GM18511 (cell line): Measurements from ENCODE around the gene PTGDS.

Source experiments
- ATAC-seq: cut with Tn5 transposase; IDR thresholded peaks from one replicate; pipeline ENCODE4 v1.9.1; 2021; ENCODE audit warnings: mild to moderate bottlenecking, moderate library complexity; ENCODE audit not compliant: unreplicated experiment

PTGDS gene

DNA sequence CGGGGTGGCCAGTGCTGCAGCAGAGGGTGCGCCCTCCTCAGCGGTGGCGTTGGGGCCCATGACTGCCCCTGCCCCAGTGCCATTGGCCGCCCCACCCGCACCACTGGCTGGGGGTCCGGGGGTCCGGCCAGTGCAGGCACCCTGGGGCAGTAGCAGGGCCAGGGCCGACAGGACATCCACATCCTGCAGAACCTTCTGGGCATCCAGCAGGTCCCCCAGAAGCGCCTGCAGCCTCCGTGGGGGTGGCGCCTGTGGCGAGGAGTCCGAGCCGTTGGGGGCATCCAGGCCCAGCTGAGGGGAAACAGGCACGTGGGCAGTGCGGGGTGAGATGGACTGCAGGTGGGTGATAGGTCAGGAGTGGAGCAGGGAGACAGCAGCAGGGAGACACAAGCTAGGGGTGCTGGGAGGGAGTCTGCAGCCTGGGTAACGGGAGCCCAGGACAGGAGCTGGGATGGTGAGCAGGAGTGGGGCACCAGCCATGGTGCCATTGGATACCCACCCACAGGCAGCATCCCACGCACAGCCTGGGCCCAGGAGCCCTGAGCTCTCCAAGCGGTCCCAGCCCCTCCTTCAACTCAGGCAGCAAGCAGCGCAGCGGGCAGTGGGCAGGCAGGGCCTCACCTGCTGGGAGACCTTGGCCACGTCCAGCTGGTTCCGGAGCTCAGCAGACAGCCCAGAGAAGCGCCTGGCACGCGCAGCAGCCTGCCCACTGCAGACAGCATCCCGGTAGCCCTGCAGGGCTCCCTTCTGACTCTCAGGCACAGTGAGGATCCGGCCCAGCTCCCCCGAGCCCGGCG, 43.7 kb downstream of the PTGDS start:
- ATAC-seq = no peak

DNA sequence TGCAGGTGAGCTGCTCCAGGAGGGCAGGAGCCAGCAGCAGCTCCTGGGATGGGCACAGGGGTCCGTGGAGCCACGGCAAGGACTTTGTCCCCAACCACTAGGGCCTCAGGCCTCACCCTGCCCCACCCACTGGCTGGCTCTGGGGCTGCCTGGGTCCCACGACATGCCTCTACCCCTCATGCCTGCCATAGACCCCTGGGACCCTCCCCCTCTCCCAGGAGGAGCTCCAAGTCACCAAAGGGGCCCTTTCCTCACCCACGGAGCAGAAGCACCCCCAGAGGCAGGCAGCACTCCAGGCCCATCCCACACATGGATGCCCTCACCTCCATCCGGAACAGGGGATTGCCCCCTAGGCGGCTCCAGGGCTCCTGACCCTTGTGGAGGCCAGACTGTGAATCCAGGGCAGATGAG, 44.3 kb downstream of the PTGDS start:
- ATAC-seq = no peak

DNA sequence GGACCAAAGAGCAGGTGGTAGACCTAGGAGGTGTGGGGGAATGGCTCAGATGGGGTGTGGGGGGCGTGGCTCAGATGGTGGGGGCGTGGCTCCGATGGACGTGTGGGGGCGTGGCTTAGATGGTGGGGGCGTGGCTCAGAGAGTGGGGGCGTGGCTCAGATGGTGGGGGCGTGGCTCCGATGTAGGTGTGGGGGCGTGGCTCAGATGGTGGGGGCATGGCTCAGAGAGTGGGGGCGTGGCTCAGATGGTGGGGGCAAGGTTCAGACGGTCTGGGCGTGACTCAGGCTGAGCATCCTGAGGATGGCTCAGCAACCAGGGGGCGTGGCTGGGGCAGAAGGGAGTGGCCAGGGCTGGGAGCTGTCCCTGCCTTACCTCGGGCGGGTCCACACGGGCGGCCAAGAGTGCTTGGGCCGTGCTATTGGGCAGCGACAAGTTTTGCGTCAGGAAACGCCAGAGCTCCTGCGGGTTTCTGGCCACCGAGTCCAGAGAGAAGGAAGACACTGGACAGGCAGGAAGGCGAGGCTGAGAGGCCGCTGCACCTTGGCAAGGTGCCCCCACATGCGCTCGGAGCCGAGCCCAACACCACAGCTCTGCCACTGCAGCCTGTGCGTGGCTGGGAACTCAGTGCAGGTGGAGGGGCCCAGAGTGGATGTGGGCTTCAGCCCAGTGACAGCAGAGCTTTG, 44.8 kb downstream of the PTGDS start:
- ATAC-seq = no peak

DNA sequence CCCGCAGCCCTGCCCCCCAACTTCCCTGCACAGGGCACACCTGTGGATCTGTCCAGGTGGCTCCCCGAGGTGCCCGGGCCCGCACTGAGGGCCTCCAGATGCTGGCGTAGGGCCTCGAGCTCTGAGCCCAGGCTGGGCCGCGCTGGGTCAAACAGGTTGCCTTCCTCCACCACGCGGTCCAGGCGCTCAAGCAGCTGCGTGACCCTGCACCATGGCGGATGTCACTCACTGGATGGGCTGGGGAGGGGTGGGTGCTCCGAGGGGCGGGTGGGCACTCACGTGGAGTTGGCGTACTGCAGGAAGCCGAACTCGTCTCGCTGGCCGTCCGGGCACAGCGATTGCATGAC, 45.3 kb downstream of the PTGDS start:
- no peak for ATAC-seq

DNA sequence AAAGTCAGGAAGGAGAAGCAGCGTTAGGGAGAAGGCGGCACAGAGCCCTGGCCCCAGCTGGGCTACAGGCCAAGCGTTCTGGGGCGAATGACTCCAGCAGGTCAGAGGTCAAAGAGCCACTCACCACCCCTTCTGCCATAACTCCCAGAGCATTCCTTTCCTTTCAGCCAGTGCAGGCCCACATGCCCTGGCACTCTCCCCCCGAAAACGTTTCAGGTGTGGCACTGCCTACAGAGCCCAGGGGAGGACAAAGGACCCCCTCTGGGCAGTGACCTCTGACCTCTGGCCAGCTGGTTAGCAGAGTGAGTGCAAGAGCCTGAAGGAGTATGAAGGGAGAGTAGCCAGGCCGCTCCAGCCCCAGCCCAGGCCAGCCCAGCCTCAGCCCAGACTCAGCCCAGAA, 45.9 kb downstream of the PTGDS start:
- no peak for ATAC-seq

DNA sequence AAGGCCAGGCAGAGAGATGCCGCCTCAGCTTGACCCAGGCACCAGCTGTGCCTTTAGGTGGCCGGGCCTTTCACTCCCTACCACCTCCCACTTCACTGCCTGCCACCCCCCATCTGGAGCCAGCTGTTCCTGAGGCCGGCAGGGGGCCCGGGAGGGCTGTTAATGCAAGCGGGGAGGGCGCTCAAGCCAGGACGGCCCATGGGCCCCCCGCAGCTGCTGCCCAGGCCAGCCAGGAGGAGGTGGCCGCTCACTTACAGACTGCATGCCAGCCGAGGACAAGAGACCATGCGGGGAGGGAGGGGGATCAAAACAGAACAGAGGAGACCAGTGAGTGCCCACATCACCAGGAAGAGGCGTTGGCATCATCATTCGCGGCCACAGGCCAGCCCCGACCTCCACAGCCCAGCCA, 46.3 kb downstream of the PTGDS start:
- ATAC-seq = no peak

DNA sequence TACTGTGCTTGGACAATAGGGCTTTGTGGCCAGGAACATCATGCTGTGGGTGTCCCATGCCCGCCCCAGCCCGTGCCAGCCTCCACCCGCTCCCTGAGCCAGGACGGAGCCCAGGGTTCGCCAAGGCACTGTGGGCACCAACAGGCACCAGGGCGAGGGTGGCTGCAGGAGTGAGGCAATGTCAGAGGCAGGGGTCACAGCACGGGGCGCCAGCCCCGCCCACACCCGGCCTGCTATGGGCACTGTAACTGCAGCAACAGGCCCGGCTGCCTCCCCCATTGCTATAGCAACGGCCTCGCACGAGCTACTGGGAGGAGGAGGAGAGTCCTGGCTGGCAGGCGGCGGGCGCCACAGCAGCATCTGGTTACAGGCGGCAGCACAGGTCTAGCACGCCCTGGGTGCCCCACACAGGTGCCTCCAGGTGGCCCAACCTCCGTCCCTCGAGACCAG, 48.2 kb downstream of the PTGDS start:
- ATAC-seq = no peak

DNA sequence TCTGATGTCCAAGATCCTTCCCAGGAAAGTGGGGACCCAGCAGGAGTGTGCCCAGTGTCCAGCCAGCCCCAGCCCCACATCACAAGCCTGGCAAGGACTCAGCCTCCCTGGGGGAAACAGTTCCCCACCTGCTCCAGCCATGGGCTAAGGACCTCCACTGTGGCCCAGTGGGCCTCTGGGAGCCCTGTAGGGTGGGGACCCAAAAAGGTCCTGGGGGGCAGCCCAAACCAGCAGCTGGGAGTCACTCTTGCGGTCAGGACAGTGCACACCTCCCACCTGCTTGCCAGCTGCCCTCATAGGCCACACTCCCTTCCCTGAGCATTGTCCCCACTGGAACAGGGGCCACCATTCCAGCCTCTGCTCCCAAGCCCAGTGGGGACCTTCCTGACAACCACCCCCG, 49.1 kb downstream of the PTGDS start:
- no peak for ATAC-seq

DNA sequence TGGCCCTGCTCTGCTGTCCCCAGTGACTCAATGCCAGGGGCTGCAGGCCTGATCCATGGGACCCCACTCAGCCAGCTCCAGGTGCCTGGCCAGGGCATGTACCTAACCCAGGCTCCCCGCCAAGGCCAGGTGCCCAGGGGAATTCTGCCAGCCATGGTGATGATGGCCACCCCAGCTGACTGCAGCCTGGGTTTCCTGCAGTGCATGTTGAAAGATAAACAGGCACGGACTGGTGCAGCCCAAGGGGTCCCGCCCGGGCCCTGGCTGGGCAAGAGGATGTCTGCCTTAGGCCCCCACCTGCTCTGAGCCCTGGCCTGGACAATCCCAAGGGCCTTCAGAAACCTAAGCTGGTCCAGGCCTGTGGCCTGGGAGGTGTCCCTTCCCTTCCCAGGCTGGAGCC, 49.5 kb downstream of the PTGDS start:
- ATAC-seq = no peak

DNA sequence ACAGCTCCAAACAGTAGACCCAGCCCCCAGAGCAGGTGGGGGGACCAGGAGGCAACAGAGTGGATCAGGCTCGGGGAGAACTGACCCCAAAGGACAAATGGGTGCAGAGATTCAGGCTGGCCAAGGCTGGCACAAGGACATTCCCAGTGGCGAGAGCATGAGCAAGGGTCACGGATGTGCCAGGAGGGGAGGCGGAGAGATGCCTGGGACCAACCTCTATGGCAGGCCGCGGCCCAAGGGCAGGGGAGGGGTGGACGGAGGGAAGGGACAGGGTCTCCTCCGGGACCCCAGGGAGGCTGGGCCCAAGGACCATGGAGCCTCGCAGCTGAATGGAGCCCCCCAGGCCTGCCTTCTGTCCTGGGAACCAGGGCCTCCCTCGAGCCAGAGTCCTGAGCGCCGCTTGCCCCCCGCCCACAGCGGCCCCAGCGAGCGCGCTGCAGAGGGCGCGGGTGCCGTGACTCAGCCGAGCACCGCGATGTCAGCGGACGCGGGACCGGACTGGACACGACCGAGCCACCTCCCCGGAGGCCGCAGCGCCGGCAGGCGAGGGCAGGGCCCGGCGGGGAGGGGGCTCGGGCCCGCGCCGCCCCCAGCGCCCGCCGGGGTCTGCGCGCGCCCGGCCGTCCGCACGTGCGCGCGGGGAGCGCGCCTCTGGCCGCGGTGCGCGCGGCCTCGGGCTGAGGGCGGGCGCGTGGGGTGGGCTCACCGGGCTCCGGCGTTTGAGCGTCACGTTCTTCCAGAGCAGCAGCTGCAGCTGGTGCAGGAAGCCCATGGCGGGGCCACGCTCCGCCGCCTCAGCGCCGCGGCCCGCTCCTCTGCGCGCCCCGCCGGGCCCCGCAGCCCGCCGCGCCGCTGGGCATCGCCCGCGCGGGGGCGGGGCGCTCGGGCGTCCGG, 50.3 kb downstream of the PTGDS start, which contains the start of gene ABCA2:
Gene ABCA2, minus strand, starts transcription at position 869 of the 894 bp plus-strand sequence. Its CDS starts 97 bp downstream, at position 772.
- no peak for ATAC-seq

DNA sequence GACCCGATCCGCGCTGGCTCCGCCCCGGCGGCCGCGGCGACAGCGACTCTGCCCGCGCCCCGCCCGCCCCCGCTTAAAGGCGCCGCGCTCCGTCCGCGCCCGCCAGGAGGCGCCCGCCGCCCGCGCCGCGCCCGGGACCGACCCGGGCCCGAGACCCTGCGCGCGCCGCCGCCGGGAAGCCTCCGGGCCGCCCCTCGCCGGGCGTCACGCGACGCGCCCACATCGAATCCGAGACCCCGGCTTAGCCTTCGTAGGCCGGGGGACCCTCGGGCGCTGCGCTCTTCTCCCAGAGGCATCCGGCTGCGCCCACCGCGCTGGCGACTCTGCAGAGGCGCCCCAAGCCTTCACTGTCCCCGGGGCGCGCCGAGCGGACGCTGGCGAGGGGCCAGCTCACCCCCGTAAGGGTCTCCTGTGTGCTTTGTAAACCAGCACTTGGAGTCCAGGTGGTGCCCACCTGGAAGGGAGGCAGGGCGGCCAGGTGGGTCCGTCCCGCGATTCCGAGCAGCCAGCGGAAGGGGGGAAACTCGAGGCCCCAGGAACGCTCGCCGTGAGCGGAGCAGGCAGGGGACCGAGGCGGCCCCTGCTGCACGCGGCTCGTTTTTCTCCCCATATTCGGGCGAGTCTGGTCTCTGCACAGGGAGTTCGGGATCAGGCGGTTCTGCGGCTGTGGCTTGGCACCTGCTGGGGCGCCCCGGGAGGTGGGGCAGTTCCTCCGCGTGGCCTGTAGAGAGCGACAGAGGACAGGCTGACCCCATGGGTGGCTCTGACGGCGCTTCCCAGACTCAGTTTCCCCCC, 51.2 kb downstream of the PTGDS start:
- peak; percentile 46 for ATAC-seq

DNA sequence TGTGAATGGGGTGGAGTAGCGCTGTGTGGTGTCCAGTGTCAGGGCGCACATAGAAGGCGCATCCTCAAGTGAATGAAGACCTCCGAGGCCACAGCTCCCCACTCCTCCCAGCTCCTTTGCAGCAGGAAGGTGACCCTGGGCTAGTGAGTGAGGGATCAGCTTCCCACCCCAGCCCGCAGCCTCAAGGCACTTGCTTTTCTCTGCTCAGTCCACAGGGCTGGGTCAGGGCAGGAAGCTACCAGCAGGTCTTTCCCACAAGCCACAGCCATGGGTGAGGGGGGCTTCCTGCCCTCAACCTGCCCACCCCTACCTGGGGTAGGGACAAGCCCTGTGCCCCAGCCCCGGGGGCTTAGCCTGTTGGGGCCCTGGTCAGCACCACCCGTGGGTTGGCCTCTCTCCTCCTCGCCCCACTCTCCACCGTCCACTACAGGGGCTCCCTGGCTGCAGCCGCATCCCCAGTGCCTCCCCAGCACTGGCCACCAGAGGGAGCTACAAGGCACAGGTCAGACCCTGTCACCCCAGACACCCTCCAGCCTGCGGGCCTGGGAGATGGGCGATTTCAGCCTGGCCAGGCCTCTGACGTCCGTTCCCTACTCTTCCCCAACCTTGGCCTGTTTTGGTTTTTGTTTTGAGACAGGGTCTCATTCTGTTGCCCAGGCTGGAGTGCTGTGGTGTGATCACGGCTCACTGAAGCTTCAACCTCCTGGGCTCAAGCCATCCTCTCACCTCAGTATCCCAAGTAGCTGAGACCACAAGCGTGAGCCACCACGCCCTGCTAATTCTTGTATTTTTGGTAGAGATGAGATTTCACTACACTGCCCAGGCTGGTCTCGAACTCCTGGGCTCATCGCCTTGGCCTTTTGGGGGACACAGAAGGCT, 52.0 kb downstream of the PTGDS start:
- no peak for ATAC-seq

DNA sequence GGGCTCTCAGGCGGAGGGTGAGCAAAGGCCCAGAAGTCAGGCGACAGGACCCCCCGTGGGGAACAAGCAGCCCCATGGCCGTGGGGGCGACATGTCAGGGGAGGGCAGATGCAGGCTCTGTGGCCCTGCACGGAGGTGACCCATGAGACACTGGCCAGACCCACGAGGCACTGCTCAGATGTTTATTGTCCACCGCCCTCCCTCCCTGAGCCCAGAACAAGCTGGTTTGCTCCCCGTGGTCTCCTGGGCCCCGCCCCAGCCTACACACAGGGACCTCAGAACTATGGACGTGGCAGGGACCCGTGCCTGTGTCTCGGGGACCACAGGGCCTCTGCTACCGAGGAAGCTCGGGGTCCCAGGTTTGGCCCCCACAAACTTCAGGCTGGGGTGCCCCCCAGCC, 52.7 kb downstream of the PTGDS start:
- no peak for ATAC-seq

DNA sequence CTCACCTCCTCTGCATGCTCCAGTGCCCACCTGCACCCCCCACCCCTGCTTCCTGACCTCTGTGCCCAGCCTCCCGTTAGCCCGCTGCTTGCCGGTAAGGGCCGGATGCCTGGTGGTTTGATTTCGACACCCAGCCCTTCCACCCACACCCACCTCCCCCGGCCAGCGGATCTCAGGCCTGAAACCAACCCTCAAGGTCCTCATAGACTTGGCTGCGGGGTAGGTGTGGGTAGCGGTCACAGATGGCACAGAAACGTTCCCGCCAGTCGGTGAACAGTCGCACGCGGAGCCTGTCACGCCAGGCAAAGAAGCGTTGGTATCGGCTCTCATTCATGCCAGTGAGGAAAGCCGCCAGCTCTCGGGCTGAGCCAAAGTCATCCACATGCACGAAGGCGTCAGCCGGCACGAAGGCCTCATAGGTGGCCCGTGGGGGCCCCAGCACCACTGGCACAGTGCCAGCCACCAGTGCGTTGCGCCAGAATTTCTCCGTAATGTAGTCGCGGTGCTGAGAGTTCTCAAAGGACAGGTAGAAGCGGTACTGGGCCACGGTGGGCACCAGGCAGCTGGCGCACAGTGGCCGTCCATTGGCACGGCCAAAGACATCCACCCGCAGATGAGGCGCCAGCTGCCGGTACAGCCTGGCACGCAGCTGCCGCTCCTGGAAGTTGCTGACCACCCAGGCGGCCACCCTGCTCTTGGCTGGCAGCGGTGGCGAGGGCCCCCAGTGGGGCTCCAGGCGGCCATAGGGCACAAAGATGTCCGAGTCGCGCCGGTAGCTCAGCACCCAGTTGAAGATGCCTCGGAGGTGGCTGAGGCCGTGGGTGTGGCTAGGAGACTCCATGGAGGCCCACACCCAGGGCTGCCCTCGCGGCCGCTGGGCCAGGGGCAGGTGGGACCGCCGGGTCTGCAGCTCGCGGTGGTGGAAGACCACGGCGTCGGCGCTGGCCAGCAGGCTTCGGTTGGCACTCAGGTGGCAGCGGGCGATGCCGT, 53.5 kb downstream of the PTGDS start:
- no peak for ATAC-seq
